Endothelial cell of umbilical vein (primary cell): ENCODE results near the gene GCNA. TPM values are rescaled to one million over a fixed set of nuclear protein-coding genes. Genes with fewer than 3 reads are reported as not detected.
"Not testable (repeated sequence)": the region's sequence is repeated elsewhere in the genome, so short reads cannot be mapped to it uniquely, and the experiment has no call there.

ENCODE experiments used
- BruUV-seq: library from RNA; stranded (reverse); fragments of 400-500 nt; replicated peaks from 2 replicates; lab custom pipeline; 2021; lab: Mats Ljungman, UMichigan
- CTCF ChIA-PET: fragments of 300-600, 350-600 bp; sonication (Branson Sonifier 250); formaldehyde crosslinking; loops from one replicate; lab custom pipeline; 2021; ENCODE audit warnings: antibody characterized with exemption, inconsistent platforms; lab: Charles Lee
- POLR2A ChIA-PET: fragments of 300-600, 350-600 bp; sonication (Branson Sonifier 250); formaldehyde crosslinking; loops from one replicate; lab custom pipeline; 2021; ENCODE audit warnings: antibody characterized with exemption, inconsistent platforms; lab: Charles Lee
- DNase-seq: peaks from one replicate; pipeline ENCODE4 v3.0.0-alpha.2; 2011; ENCODE audit warnings: low read depth, low spot score
- FAIRE-seq: peaks from 2 replicates; lab custom pipeline; 2011; peaks lifted over from hg19 to GRCh38; lab: Jason Lieb, UNC
- H2AFZ ChIP-seq: 2 replicates; pipeline ENCODE4 v1.6.0; 2012; ENCODE audit warnings: low read depth, low read length, control low read depth, inconsistent platforms
- H3K27ac ChIP-seq: 2 replicates; pipeline ENCODE4 v1.5.1; 2011; ENCODE audit warnings: low read depth, mild to moderate bottlenecking, control low read depth, low read length, moderate library complexity; ENCODE audit not compliant: insufficient read depth
- H3K27me3 ChIP-seq, 2 experiments: 2 replicates each; pipeline versions ENCODE4 v1.6.0 to v1.6.1; 2011; ENCODE audit warnings: low read length in 2 of 2, mixed read lengths in 1 of 2; ENCODE audit not compliant: control insufficient read depth in 2 of 2, insufficient read depth in 2 of 2
- H3K36me3 ChIP-seq, 2 experiments: 2 replicates in 1 of 2; 3 replicates in 1 of 2; pipeline ENCODE4 v1.5.1; 2011; ENCODE audit warnings: low read length in 2 of 2, mild to moderate bottlenecking in 1 of 2, moderate library complexity in 1 of 2; ENCODE audit not compliant: control insufficient read depth in 2 of 2, insufficient read depth in 2 of 2; ENCODE audit errors: extremely low read depth in 1 of 2
- H3K4me1 ChIP-seq: 3 replicates; pipeline ENCODE4 v1.5.1; 2011; ENCODE audit warnings: mild to moderate bottlenecking, low read length; ENCODE audit not compliant: control insufficient read depth, insufficient read depth; ENCODE audit errors: extremely low read depth
- H3K4me2 ChIP-seq: 2 replicates; pipeline ENCODE4 v1.6.1; 2011; ENCODE audit warnings: low read length, control low read depth, mixed read lengths; ENCODE audit not compliant: insufficient read depth
- H3K4me3 ChIP-seq, 3 experiments: fragments of 200-600 bp in 1 of 3; sonication (generic), shearing (Covaris generic) in 1 of 3; replicated peaks in 1 of 3; 2 replicates each; pipeline ENCODE4 v1.5.1; 2011 to 2016; ENCODE audit warnings: control low read depth in 3 of 3, low read length in 3 of 3, mild to moderate bottlenecking in 2 of 3, inconsistent platforms in 1 of 3, low read depth in 1 of 3, moderate library complexity in 1 of 3; ENCODE audit not compliant: insufficient read depth in 1 of 3
- H3K79me2 ChIP-seq: 2 replicates; pipeline ENCODE4 v1.6.0; 2012; ENCODE audit warnings: low read length, inconsistent platforms; ENCODE audit not compliant: control insufficient read depth, insufficient read depth
- H3K9ac ChIP-seq: replicated peaks from 2 replicates; pipeline ENCODE3; 2011; ENCODE audit warnings: low read length, control low read depth; ENCODE audit not compliant: insufficient read depth; ENCODE audit errors: extremely low read depth
- H3K9me1 ChIP-seq: replicated peaks from 3 replicates; pipeline ENCODE4 v1.6.0; 2011; ENCODE audit warnings: mild to moderate bottlenecking, low read length; ENCODE audit not compliant: control insufficient read depth, insufficient read depth; ENCODE audit errors: extremely low read depth
- H3K9me3 ChIP-seq: replicated peaks from 2 replicates; pipeline ENCODE4 v1.5.1; 2012; ENCODE audit warnings: low read length, inconsistent platforms; ENCODE audit not compliant: control insufficient read depth, insufficient read depth
- H4K20me1 ChIP-seq: replicated peaks from 2 replicates; pipeline ENCODE3; 2011; ENCODE audit warnings: mild to moderate bottlenecking, low read length; ENCODE audit not compliant: control insufficient read depth, insufficient read depth; ENCODE audit errors: extremely low read depth
- CTCF ChIP-seq, 2 donors: IDR thresholded peaks; 1 replicate in 1 of 2; 2 replicates in 1 of 2; pipeline ENCODE4 v1.5.1; 2011; ENCODE audit warnings: low read length in 2 of 2, mild to moderate bottlenecking in 2 of 2, moderate library complexity in 2 of 2, control low read depth in 1 of 2, inconsistent platforms in 1 of 2, low read depth in 1 of 2; ENCODE audit not compliant: insufficient read depth in 1 of 2; ENCODE audit errors: extremely low read depth in 1 of 2
- EZH2 ChIP-seq: IDR thresholded peaks from 2 replicates; pipeline ENCODE4 v1.6.1; 2012; ENCODE audit warnings: borderline replicate concordance, low read depth, mild to moderate bottlenecking, moderate library complexity, low read length, inconsistent platforms; ENCODE audit not compliant: severe bottlenecking
- FOS ChIP-seq: IDR thresholded peaks from 2 replicates; pipeline ENCODE4 v1.6.1; 2011; ENCODE audit warnings: mild to moderate bottlenecking, low read length, moderate library complexity, borderline replicate concordance; ENCODE audit not compliant: insufficient read depth
- GATA2 ChIP-seq: IDR thresholded peaks from 2 replicates; pipeline ENCODE4 v1.7.0; 2011; ENCODE audit warnings: low read depth, mild to moderate bottlenecking, moderate library complexity, mixed read lengths, low read length; ENCODE audit not compliant: insufficient read length, insufficient read depth
- JUN ChIP-seq: IDR thresholded peaks from 2 replicates; pipeline ENCODE4 v1.6.1; 2011; ENCODE audit warnings: borderline replicate concordance, low read depth; ENCODE audit not compliant: insufficient read length, insufficient read depth
- MAX ChIP-seq: IDR thresholded peaks from 2 replicates; pipeline ENCODE4 v1.6.1; 2011; ENCODE audit not compliant: insufficient read depth, insufficient read length
- MYC ChIP-seq: IDR thresholded peaks from one replicate; pipeline ENCODE4 v1.6.1; 2011; ENCODE audit warnings: mild to moderate bottlenecking, low read depth, low read length
- POLR2A ChIP-seq: IDR thresholded peaks from 2 replicates; pipeline ENCODE4 v1.6.1; 2012; ENCODE audit warnings: low read depth, mild to moderate bottlenecking, control low read depth, low read length
- POLR2AphosphoS5 ChIP-seq: IDR thresholded peaks from 2 replicates; pipeline ENCODE4 v1.6.1; 2012; ENCODE audit warnings: low read depth, mild to moderate bottlenecking, control low read depth, low read length, moderate library complexity; ENCODE audit not compliant: insufficient read depth
- dilution Hi-C: fragments of 300-500 bp; cut with MboI; formaldehyde crosslinking; loops from one replicate; pipeline ENCODE4 v1.15.0; 2019; ENCODE audit warnings: low sequenced_read_pairs; ENCODE audit not compliant: extremely low pct_ligation_motif_present
- intact Hi-C: fragments of 100-400 bp; cut with micrococcal nuclease; formaldehyde crosslinking; loops from one replicate; pipeline ENCODE4 v1.10.0; 2022
- polyA plus RNA-seq, 4 experiments: library from polyadenylated mRNA; depleted of rRNA in 3 of 4; stranded (reverse) in 3 of 4; unstranded in 1 of 4; fragments of >200 nt; gene quantifications; 2 replicates each; pipeline versions ENCODE4 v1.2.1 to v1.2.3, GENCODE V29; 2011 to 2012; ENCODE audit warnings: missing spikeins in 1 of 4
- total RNA-seq: library from RNA; stranded (reverse); gene quantifications from 2 replicates; pipeline ENCODE4 v1.2.3, GENCODE V29; 2021

GCNA gene
- total and polyA plus RNA-seq, 2 donors (not counting 3 experiments of a cell fraction or from before 2014, with no cell fraction given), result 1.0 to 4.0 TPM

- dilution Hi-C loops, result no loop called here
- Histone ChIP-seq H3K4me1 (peaks cover 30% of the 10 kb centered on the region), H3K9ac (no peak overlapping the region), H3K9me1 (no peaks in the 10 kb centered on the region), H2AFZ (no peak overlapping the region), H3K4me2 (no peak overlapping the region), H3K79me2 (no peaks in the 10 kb centered on the region), H3K36me3 (peaks cover 0 to 18% of the 10 kb centered on the region in 2 experiments), H3K9me3 (no peaks in the 10 kb centered on the region), H3K27ac (no peak overlapping the region), H4K20me1 (no peaks in the 10 kb centered on the region), H3K27me3 (no peaks in the 10 kb centered on the region), H3K4me3 (no peak overlapping the region)
- DNase-seq (no peak), FAIRE-seq (no peak)
- CTCF ChIA-PET, result no interaction called here
- no TSS peak for BruUV-seq
- TF ChIP-seq GATA2, result no peak
- no peak for TF ChIP-seq MAX
- no peak for TF ChIP-seq FOS
- TF ChIP-seq EZH2, result no peak
- TF ChIP-seq POLR2AphosphoS5, result no peak
- TF ChIP-seq CTCF (IDR thresholded peaks at IDR 0.05; ENCODE audit: extremely low read depth in 1 of 2, insufficient read depth in 1 of 2, low read depth in 1 of 2, low read length in 2 of 2), result no peak
- no peak for TF ChIP-seq MYC
- TF ChIP-seq POLR2A, result no peak
- TF ChIP-seq JUN, result no peak
- POLR2A ChIA-PET, result no interaction called here
- intact Hi-C loops, result loop anchor here (5.0 kb wide), 1 partner anchor 37 kb away; no protein-coding TSS in a partner anchor
Observed at GRCh38 chrX:71609095-71609750, 31.0 kb downstream of the GCNA start.

GRCh38 chrX:71611736-71612135 lies 33.5 kb downstream of the GCNA start:
- Histone ChIP-seq H3K36me3 (peaks cover 0 to 17% of the 10 kb centered on the region in 2 experiments), H3K4me1 (peaks cover 15% of the 10 kb centered on the region), H3K27ac (peak overlapping the region; percentile 78)
- H3K9ac ChIP-seq, H4K20me1 ChIP-seq, POLR2A ChIA-PET, H3K79me2 ChIP-seq, H3K4me3 ChIP-seq, FAIRE-seq, H3K4me2 ChIP-seq, H3K27me3 ChIP-seq, H2AFZ ChIP-seq, dilution Hi-C loops, H3K9me1 ChIP-seq, DNase-seq, H3K9me3 ChIP-seq, BruUV-seq: not testable (repeated sequence)
- intact Hi-C loops, result loop anchor here (5.0 kb wide), 2 partner anchors 41 to 79 kb away; partner anchors contain the start of gene OGT
- CTCF ChIA-PET, result interaction anchor here (1.3 kb wide), 1 partner anchor 11 kb away, joined by 3 read pairs; no protein-coding TSS in a partner anchor
